H1 (cell line): Measurements from ENCODE around the gene KLK7.

ENCODE experiments used
- BRCA1 ChIP-seq: IDR thresholded peaks from 2 replicates; pipeline ENCODE4 v1.6.1; 2012; ENCODE audit warnings: low read depth, low read length, improper control_type of control experiment
- CTCF ChIP-seq, 3 experiments: IDR thresholded peaks; 1 replicate in 2 of 3; 2 replicates in 1 of 3; pipeline versions ENCODE4 v1.5.1 to v1.6.1; 2011; ENCODE audit warnings: low read length in 3 of 3, mild to moderate bottlenecking in 3 of 3, inconsistent platforms in 2 of 3, low read depth in 1 of 3, moderate library complexity in 1 of 3; ENCODE audit not compliant: insufficient read depth in 1 of 3; ENCODE audit errors: control extremely low read depth in 1 of 3
- EGR1 ChIP-seq: IDR thresholded peaks from 2 replicates; pipeline ENCODE4 v1.6.1; 2011; ENCODE audit warnings: low read depth, low read length, borderline replicate concordance
- EP300 ChIP-seq, 2 experiments: IDR thresholded peaks; 1 replicate in 1 of 2; 2 replicates in 1 of 2; pipeline ENCODE4 v1.6.1; 2011 to 2012; ENCODE audit warnings: low read depth in 2 of 2, low read length in 2 of 2, mild to moderate bottlenecking in 2 of 2, borderline replicate concordance in 1 of 2, inconsistent platforms in 1 of 2, moderate library complexity in 1 of 2
- EZH2 ChIP-seq: fragments of 200-600 bp; sonication (generic); IDR thresholded peaks from 2 replicates; pipeline ENCODE4 v1.7.1; 2012; ENCODE audit warnings: low read depth, mild to moderate bottlenecking, moderate library complexity, low read length, inconsistent platforms; ENCODE audit not compliant: severe bottlenecking
- GTF2F1 ChIP-seq: IDR thresholded peaks from 2 replicates; pipeline ENCODE4 v1.6.1; 2012; ENCODE audit warnings: low read depth, low read length, improper control_type of control experiment, borderline replicate concordance
- MAFK ChIP-seq: IDR thresholded peaks from 2 replicates; pipeline ENCODE4 v1.6.1; 2012; ENCODE audit warnings: low read depth, mild to moderate bottlenecking, improper control_type of control experiment, low read length
- SIN3A ChIP-seq, 2 experiments: IDR thresholded peaks in 1 of 2; conservative IDR thresholded peaks in 1 of 2; 2 replicates each; pipeline ENCODE4 v1.6.1; 2011 to 2012; ENCODE audit warnings: low read length in 2 of 2, improper control_type of control experiment in 1 of 2, low read depth in 1 of 2, mild to moderate bottlenecking in 1 of 2
- SP1 ChIP-seq: IDR thresholded peaks from 2 replicates; pipeline ENCODE4 v1.6.1; 2011; ENCODE audit warnings: low read depth, low read length
- TAF1 ChIP-seq: IDR thresholded peaks from 2 replicates; pipeline ENCODE4 v1.6.1; 2011; ENCODE audit warnings: mild to moderate bottlenecking, low read depth, low read length
- ZNF274 ChIP-seq: IDR thresholded peaks from 2 replicates; pipeline ENCODE4 v1.7.0; 2012; ENCODE audit warnings: low read length, borderline replicate concordance; ENCODE audit errors: extremely low read depth

GRCh38 chr19:51023946-51024345 is 40.2 kb upstream of the KLK7 start:
- TF ChIP-seq EGR1 (no peak), SIN3A (conservative IDR thresholded peaks at IDR 0.05 in 1 of 2, IDR thresholded peaks at IDR 0.05 in 1 of 2; ENCODE audit: low read depth in 1 of 2, low read length in 2 of 2) (no peak), CTCF (IDR thresholded peaks at IDR 0.05; ENCODE audit: control extremely low read depth in 1 of 3, insufficient read depth in 1 of 3, low read depth in 1 of 3, low read length in 3 of 3) (no peak), MAFK (no peak), BRCA1 (no peak), ZNF274 (no peak), SP1 (no peak), EZH2 (no peak), GTF2F1 (no peak), TAF1 (no peak), EP300 (IDR thresholded peaks at IDR 0.05; ENCODE audit: borderline replicate concordance in 1 of 2, low read depth in 2 of 2, low read length in 2 of 2) (no peak)
